Fibroblast of lung (primary cell): ENCODE measurements around the gene CAMTA1.

Source experiments
- CTCF ChIP-seq, 2 donors: IDR thresholded peaks in 1 of 2; conservative IDR thresholded peaks in 1 of 2; 1 replicate in 1 of 2; 2 replicates in 1 of 2; pipeline ENCODE4 v1.5.1; 2011 to 2012; ENCODE audit warnings: low read length in 2 of 2, control low read depth in 1 of 2, inconsistent platforms in 1 of 2, low read depth in 1 of 2, mild to moderate bottlenecking in 1 of 2
- EZH2 ChIP-seq: IDR thresholded peaks from 2 replicates; pipeline ENCODE4 v1.5.1; 2012; ENCODE audit warnings: low read length, control low read depth, mild to moderate bottlenecking; ENCODE audit errors: missing control alignments

DNA sequence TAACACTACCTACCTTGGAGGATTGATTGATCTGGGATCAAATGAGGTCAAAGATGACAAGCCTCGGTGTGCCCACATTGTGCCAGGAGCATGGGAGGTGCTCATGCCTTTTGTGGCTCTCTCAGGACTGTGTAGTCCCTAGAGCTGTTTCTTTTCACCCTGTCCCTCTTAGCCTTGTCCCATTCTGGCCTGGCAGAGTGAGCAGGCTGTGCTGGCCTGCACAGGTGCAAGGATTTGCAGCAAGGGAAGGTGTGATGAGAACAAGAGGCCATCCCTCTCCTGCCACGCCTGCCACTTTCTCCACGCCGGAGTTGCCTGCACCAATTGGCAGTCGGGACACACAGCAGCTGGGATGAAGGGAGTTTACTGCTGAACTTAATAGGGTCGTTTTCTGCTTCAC, 575.3 kb downstream of the CAMTA1 start:
- TF ChIP-seq CTCF (conservative IDR thresholded peaks at IDR 0.05 in 1 of 2, IDR thresholded peaks at IDR 0.05 in 1 of 2; ENCODE audit: low read depth in 1 of 2, low read length in 2 of 2) (no peak), EZH2 (no peak)
